Adrenal gland (tissue), 5 donors: ENCODE measurements around the gene ARHGAP25.

Source experiments
- POLR2A ChIP-seq, 2 donors: fragments of 450-650 bp; IDR thresholded peaks; one replicate each; pipeline ENCODE4 v1.6.1; 2017; ENCODE audit warnings: antibody characterized with exemption in 2 of 2, mild to moderate bottlenecking in 2 of 2, moderate library complexity in 1 of 2
- TF ChIP-seq, protein P1 (sequence below), 6 experiments: fragments of 450-650 bp in 4 of 6; fragments of 200-600 bp in 2 of 6; sonication (generic) in 1 of 6; IDR thresholded peaks; 1 replicate in 5 of 6; 2 replicates in 1 of 6; pipeline versions ENCODE4 v1.5.1 to v1.8.0; 2016 to 2021; ENCODE audit warnings: antibody characterized with exemption in 6 of 6, mild to moderate bottlenecking in 2 of 6, moderate library complexity in 1 of 6
- donor health status: DM: no; HTN: no; CAD: no.

GRCh38 chr2:68692511-68692910 is 42.1 kb upstream of the ARHGAP25 start:
- TF ChIP-seq, protein P1, sequence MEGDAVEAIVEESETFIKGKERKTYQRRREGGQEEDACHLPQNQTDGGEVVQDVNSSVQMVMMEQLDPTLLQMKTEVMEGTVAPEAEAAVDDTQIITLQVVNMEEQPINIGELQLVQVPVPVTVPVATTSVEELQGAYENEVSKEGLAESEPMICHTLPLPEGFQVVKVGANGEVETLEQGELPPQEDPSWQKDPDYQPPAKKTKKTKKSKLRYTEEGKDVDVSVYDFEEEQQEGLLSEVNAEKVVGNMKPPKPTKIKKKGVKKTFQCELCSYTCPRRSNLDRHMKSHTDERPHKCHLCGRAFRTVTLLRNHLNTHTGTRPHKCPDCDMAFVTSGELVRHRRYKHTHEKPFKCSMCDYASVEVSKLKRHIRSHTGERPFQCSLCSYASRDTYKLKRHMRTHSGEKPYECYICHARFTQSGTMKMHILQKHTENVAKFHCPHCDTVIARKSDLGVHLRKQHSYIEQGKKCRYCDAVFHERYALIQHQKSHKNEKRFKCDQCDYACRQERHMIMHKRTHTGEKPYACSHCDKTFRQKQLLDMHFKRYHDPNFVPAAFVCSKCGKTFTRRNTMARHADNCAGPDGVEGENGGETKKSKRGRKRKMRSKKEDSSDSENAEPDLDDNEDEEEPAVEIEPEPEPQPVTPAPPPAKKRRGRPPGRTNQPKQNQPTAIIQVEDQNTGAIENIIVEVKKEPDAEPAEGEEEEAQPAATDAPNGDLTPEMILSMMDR (IDR thresholded peaks at IDR 0.05) = no peak
- no peak for TF ChIP-seq POLR2A (IDR thresholded peaks at IDR 0.05)
